DMS79 treated with DMSO at 0.1 percent for 48 hours (cell line): ENCODE measurements around the gene DNM3.

Source experiments
- DNase-seq: peaks from one replicate; lab custom pipeline; 2025; lab: John Stamatoyannopoulos, UW

The DNM3 gene

DNA sequence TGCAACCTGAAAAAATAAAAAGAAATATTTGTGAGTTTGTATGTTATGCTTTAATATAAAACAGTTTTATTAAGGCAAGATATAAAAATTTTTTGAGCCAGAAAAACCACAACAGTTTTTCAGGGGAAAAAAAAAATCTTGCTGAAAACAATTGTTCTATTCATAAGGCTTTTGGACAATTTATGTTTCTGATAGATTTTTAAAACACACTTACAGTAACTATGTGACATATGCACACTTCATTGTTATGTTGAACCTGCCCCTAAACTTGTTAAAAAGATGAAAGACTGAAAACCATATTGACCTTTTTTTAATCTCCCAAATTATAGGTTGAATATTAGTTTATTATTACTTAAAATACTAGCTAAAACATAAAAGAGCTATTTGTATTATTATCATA is 299.3 kb downstream of the DNM3 start:
- DNase-seq = no peak

DNA sequence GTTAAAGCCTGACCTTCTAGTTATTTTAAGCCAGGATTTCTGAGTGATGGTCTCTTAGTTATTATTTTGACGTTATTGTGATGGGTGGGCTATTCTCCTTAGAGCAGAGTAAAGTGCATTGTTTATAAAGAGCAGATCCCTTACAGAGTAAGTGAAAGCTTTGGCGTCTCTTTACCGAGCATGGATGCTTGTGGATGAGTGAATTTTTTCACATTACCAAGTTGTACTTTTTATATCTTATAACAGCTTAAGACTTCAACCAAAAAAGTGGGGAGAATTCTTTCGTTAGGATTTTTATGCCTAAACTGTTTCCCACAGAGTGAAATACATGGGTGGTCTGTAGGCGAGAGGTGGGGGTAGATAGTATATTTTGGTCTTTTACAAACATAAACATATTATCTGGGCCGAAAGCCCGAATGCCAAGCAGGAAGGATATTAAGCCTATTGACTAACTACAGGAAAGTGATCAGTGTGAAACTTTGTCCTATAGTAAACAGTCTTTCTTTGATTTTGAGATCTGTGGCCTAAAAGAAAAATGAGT is 300.1 kb downstream of the DNM3 start:
- DNase-seq = no peak

DNA sequence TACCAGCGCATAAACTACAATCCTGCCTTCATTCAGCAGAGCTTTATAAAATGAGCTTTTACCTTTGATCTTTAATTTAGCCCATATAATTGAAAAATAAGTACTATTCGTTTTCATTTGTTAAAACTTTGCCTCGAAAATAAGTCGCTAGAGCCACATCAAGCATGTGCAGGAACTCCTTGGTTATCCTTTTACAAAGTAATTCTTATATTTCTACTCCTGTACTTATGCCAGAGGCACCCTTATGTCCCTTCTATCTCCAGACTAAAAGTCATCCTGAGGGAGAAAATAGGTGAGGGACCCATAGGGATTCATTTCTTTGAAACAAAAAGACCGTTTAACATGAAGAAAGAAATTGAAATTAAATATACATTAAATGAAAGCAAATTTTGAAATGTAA is 301.0 kb downstream of the DNM3 start:
- no peak for DNase-seq

DNA sequence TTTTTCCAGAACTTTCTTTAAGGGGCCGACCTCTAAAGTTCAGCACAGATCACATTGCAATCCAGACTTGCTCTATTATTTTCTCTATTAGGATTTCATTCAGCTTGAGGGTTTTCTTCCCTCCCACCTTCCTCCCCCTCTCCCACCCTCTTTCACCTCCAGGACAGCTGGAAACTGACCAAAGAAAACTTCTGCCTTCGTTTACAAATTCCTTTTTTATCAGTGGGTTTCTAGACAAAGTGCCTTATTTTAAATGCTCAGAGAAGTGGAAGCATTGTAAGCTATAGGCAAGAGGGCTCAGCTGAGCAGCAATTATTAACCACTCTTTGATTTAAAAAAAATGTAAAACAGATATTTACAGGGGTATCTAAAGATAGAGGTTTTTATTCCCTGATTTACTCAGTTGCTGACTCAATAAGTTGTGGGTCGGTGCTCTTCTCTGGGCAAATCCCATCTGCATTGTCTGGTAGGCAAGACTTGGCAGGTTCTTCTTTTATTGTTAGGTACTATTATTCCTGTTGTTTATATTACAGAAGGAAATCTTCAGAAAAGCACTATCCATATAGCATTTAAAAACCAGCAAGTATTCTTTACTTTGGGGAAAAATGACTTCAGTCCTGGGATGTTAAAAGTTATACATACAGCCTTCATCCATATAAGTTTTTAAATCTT is 302.2 kb downstream of the DNM3 start:
- no peak for DNase-seq

DNA sequence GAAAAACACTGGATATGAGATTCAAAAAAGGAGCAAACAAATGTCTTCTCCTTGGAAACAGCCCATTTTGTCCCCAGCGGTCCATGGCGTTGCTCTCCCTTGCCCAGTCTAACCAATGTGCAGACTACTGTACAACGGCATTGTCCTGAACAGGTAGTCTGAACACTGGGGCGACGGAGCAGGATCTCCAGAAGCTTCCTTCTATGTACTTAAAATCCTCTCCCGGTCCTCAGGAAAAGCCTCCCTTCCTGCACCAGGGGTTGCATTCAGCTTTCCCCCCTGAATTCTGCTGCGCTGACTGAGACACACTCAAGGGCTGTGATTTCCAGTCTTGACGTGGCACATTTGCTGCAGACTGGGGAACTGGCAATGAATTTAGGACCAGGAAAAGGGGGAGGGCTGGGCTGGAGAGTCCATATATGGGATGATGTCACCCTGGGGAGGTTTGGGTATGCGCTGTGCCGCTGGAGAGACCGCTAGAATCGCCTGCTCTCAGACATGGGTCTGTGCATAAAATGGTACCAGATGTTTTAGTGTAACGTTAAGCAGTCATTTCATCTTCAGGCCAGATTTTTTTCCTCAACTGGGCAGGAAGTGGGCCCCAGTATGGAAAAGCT is 303.3 kb downstream of the DNM3 start:
- no peak for DNase-seq

DNA sequence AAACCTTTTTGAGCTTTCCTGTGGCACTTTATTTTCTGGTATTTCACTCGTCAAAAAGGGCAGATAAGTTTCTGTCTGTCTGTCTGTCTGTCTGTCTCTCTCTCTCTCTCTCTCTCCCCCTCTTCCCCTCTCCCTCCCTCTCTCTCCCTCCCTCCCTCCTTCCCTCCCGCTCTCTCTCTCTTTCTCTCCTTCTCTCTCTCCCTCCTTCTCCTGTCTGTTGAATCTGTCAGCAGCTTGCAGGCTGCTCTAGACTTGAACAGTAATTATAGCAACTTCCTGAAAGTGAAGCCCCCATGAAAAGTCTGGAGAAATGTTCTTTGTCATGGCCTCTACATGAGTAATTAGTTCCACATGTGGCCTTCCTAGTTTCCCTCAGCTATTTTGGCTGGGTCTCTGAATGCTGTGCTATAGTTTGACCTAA is 303.9 kb downstream of the DNM3 start:
- no peak for DNase-seq

DNA sequence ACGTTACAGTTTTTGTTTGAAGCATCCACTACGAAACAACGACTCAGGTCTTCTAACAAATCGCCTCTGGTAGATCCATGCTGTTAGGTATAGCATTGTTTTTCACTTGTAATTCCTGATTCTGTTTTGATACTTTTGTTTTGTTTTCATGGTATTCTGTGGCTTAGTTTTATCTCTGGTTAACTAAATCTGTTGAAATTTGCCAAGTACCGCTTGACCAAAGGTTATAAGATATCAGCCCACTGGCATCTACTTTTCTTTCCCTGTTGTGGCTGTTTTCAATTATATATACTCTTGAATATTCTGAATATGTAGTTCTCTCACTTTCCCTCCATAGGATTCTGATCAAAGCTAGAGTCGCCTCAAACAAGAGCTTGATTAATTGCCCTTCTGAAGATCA is 304.4 kb downstream of the DNM3 start:
- no peak for DNase-seq

DNA sequence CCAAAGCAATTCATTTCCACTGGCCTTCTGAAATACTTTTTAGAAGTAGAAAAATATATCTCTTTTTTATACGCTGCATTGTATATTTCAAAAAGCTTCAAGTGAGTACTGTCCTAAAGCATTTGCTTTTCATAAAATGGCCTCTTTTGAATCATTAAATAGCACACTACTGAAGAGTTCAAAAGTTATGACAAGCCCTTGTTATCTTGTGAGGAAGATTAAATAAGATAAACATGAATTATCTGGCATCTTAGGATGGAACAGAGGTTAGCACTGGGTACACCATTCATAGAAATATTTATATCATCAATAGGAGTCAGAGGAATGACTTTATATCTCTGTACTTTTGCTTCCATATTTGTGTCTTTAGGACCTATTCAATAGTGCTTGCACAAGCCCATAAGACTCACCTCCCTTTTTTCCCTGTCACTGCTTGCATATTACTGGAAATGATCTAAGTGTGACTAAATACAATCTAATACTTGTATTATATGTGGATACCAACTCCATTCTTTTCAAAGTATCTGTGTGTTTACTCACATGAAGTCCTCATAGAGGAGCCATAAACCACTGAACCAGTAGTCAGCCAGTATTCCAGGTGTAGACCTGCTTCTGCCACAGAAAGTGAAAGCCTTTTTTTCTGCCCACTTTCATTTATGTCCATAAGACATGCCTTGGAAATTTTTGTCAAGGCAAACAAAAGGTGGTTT is 305.0 kb downstream of the DNM3 start:
- no peak for DNase-seq

DNA sequence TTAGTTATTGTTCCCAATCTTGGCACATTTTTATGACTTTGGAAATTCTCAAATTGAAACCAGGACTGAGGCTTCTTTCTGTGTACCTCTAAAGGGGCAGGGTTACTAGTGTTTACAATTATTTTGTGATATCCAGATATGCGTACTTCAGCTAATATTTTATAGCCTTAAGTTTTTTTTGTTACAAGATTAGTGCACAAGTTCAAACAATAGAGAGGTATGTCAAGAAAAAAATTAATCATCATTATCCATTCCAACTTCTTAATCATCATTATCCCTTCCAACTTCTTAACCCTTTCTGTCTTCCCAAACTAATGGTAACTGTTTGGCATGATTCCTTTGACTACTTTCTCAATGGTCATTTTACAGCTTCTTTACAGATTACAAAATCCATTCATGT is 306.2 kb downstream of the DNM3 start:
- DNase-seq = no peak

DNA sequence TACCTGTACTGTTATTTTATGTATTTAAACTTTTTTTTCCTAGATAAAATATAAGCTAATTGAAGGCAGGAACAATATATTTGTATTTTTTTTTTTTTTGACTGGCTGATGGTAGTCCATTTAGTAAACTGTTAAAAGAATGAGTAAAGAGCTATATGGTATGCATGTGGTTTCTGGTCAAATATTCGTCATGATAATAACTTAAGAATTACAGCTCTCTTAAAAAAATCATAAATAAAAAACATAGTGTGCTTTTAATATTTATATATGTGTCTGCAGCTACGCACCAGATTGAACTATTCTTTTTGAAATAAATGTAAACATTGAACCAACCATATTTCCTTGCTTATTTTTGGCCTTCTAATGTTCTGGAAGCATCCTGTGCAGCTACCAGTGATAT is 306.9 kb downstream of the DNM3 start:
- DNase-seq = no peak

DNA sequence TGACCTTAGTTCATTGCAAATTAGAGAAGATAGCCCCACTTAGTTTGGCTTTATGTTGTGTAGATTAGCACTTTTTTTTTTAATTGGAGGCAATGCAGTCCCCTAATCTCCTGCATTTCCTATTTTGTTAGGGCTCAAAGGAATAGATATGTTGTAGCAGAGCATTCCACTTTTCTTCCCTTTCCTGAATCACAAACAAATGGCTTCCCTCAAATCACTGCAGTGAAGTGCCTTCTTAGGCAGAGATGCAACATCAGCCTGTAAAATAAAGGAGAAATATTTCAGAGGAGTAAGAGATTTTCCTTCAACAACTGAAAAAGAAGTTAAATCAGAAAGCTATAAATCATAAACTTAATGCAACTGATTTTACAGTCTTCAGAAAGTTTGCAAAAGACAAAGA is 307.4 kb downstream of the DNM3 start:
- no peak for DNase-seq

DNA sequence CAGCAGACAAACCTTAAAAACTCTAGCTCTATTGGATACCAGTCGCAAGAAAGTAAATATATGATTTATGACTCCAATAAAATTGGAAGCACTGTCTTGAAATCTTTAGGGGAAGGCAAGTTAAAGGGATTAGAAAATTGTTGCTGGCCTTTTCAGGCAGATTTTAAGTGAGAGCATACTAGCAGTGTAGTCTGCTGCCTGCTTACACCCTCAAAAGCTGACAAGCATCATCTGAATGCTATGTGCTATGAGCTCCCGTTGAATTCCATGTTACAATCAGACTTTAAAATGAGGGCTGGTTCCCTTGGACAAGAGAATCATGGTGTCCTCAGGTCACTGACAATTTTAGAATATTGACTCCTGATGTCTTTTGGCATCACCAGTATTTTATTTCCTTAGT is 308.0 kb downstream of the DNM3 start:
- DNase-seq = no peak

DNA sequence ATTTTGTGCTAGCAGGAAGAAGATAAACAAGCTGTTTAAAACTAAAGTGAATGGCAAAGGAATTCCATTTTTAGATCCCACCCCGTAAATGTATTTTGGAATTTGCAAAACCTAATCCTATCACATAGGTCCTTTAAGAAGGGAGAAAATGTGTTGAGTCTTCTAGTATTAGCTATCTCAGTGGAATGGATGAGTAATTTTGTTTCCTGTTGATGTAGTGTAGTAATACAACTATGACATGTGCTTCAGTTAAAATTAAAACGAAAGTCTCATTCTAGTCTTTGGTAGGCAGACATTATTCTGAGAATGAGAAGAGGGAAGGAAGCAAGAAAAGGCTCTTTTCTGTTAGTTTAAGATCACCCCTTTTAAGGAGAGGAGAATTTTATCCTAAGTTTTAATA is 313.3 kb downstream of the DNM3 start:
- DNase-seq = no peak

DNA sequence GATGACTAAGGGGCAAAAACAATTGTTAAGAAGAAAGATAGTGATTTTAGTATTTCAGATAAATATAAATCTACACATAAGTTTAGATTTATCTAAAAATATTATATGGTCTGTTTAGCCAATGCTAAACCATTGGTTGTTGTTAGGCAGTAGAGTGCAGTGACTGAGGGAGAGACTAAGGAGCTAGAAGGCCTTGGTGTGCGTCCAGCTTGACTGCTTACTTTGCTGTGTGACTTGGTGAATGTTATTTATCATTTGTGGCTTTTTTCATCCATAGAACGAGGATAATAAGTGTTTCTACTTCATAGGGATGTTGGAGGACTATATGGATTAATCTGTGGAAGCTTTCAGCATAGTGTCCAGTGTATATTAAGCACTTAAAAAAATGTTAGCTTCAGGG is 314.5 kb downstream of the DNM3 start:
- DNase-seq = no peak

DNA sequence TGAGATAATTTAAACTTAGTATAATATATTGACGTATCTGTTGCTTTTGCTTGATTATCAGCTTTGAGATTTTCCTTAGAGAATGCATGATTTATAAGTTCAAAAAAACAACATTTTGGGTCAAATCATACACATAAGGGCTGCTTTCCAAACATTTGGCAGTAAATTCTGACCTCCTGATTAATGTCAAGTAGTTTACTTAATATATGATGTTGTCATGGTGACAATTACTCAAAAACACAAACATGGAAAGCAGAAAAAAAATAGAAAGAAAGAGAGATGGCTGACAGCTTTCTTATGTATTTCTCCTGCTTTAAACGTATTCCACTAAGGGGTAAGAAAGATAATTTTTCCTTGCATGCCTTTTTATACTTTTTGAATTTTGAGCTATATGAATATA is 320.9 kb downstream of the DNM3 start:
- DNase-seq = no peak

DNA sequence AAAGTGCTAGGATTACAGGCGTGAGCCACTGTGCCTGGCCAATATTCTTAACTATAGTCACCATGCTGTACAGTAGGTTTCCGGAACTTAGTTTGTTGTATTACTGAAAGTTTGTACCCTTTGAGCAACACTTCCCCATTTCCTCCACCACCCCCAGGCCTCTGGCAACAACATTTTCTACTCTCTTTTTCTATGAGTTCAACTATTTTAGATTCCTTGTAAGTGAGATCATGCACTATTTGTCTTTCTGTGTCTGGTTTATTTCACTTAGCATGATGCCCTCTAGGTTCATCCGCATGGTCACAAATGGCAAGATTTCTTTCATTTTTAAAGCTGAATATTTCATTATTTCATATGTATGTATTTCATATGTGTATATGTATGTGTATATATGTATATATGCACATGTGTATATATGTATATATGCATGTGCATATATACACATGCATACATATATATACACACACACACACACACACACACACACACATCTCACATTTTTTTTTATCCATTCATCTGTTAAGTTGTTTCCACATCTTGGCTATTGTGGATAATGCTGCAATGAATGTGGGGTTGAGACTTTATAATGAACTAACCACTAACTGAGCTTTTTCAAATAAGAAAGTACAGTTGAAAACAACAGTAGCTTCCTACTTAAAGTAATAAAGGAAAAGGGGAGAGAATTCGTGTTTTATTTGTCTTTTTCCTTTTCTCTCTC is 322.4 kb downstream of the DNM3 start:
- no peak for DNase-seq

DNA sequence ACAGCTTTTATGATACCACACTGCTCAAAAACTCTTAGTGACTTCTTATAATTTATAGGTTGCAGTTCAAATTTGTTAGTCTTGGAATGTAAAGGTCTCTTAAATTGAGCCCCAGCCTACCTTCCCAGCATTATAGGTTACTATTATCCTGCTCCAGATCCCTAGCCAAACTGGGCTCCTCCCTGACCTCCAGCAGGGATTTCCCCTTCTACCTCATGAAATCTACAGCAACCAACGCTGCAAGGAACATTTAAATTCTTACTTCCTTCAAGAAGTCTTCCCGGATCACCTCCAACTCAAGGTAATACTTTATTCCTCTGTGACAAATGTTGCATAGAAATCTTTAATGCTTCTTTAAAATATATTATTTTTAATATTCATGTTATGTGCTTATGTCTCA is 324.1 kb downstream of the DNM3 start:
- no peak for DNase-seq

DNA sequence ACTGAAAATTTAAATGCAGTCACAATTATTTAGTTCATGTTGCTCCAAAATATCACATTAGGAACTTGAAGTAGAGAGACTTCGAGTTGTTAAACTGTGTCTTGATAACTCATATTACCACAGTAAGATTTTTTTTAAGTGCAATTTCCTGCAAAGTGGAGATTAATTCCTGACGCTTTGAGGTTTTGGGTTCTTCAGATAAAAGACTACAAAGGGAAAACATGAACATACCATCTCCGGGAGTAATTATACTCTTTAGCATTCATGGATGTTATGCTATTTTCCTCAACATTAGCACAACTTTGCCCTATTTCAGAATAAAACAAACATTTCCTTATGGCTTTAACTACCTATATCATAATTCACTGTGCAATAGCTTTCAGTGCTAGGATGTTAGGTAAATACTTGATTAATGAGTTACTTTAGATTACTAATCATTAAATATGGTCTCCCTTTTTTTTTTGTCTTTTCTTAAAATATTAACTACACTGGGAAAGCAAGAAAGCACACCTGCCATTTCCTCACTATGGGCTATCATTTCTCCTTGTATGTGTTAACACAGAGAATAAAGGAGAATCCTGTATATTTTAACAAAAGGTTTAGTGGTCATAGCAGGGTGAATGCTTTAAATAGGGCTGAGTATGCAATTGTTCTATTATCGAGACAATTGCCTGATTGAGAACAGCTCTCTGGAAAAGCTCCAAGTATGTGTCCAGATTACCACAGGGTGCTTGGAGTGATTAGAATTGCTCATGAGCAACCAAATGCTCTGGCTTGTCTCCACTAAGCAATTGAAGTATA is 326.7 kb downstream of the DNM3 start:
- no peak for DNase-seq

DNA sequence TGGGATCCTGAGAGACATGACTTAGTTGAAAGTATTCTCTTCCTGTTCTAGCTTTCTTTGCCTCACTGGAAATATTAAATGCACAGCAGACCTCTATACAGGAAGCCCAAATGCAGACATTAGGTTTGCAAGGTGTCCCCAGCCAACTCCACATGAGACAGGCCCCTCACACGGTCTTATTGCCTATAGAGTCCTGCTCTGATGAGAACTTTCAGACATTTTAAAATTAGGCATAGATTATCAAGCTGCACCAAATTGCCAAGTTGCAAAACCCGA is 327.2 kb downstream of the DNM3 start:
- no peak for DNase-seq

DNA sequence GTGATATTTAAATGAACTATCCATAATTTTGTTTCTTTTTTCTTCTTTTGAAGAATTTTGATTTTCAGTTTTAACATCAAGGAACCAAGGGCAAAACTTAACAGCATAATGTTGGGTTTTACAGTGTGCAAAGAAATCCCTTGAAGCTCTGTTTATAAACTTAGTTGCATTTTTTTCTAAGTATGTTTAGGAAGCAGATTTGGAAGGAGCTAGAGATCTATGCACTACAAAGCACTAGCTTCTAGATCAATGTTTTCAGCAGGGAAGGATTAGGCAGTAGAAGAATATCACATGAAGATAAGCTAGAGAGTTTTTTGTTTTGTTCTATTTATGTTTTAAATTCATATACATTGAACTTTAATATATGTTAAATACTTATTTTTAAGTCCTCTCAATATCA is 328.5 kb downstream of the DNM3 start:
- DNase-seq = no peak

DNA sequence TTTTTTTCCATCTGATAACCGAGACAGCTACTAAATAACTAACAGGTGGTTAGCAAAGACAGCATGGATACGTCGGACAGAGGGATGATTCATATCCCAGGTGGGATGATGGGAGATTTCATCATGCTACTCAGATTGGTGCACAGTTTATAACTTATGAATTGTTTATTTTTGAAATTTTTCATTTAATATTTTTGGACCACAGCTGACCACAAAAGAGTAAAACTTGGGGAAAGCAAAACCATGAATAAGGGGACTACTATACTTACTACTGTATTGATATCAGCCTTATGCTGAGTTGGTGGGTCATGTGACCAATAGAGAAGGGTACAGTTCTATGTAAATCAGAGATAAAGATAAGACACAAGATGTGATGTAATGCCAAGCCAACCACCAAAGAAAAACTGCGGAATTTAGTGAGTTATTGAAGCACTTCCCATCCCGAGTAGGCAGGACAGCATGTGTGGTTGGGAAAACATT is 331.1 kb downstream of the DNM3 start:
- no peak for DNase-seq

DNA sequence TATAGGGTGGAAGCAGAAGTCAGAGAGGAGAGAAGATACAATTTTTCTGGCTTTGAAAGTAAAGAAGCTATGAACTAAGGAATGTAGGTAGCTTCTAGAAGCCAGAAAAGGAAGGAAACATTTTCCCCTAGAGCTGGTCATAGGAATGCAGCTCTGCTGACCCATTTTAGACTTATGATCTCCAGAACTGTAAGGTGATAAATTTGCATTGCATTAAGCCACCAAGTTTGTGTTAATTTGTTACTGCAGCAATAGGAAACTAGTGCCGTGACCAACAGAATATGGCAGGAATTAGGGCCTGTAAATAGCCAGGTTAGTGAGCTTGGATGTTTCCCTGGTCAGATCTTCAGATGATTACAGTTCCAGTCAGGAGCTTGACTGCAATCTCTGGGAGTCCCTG is 334.9 kb downstream of the DNM3 start:
- DNase-seq = no peak
